SK-N-SH treated with all-trans-retinoic acid at 6 μM for 48 hours (cell line): Measurements from ENCODE around the gene OR2C3.
"Not testable (repeated sequence)": the region's sequence is repeated elsewhere in the genome, so short reads cannot be mapped to it uniquely, and the experiment has no call there.

ENCODE experiments used
- ARNTL ChIP-seq: fragments of 450-650 bp; formaldehyde crosslinking; IDR thresholded peaks from 2 replicates; pipeline ENCODE4 v1.5.0; 2020; ENCODE audit warnings: low read depth, mild to moderate bottlenecking, moderate library complexity, borderline replicate concordance
- BACH2 ChIP-seq: fragments of 250-450 bp; sonication (Bioruptor Pico); IDR thresholded peaks from 2 replicates; pipeline ENCODE4 v1.9.0; 2021; ENCODE audit warnings: mild to moderate bottlenecking, borderline replicate concordance
- CSRNP3 ChIP-seq: fragments of 250-450 bp; sonication (Bioruptor Pico); IDR thresholded peaks from 2 replicates; pipeline ENCODE4 v1.5.1; 2021; ENCODE audit warnings: mild to moderate bottlenecking, moderate library complexity
- GLIS3 ChIP-seq: fragments of 250-450 bp; sonication (Bioruptor Pico); IDR thresholded peaks from 2 replicates; pipeline ENCODE4 v1.5.0; 2020; ENCODE audit warnings: mild to moderate bottlenecking, moderate library complexity
- ISL1 ChIP-seq: fragments of 250-450 bp; sonication (Bioruptor Pico); IDR thresholded peaks from 2 replicates; pipeline ENCODE4 v2.1.2; 2022; ENCODE audit warnings: mild to moderate bottlenecking, moderate library complexity
- PATZ1 ChIP-seq: fragments of 250-450 bp; sonication (Bioruptor Pico); IDR thresholded peaks from 2 replicates; pipeline ENCODE4 v1.8.0; 2020; ENCODE audit warnings: mild to moderate bottlenecking, moderate library complexity, borderline replicate concordance
- ZC3H10 ChIP-seq: fragments of 250-450 bp; sonication (Bioruptor Pico); IDR thresholded peaks from 2 replicates; pipeline ENCODE4 v1.5.1; 2021; ENCODE audit warnings: mild to moderate bottlenecking, moderate library complexity
- ZFP3 ChIP-seq: fragments of 250-450 bp; sonication (Bioruptor Pico); IDR thresholded peaks from 2 replicates; pipeline ENCODE4 v1.5.0; 2020; ENCODE audit warnings: mild to moderate bottlenecking, moderate library complexity
- ZFP30 ChIP-seq: fragments of 450-650 bp; formaldehyde crosslinking; IDR thresholded peaks from 2 replicates; pipeline ENCODE4 v1.5.0; 2022; ENCODE audit warnings: mild to moderate bottlenecking, moderate library complexity
- ZNF8 ChIP-seq: fragments of 450-650 bp; formaldehyde crosslinking; IDR thresholded peaks from 2 replicates; pipeline ENCODE4 v1.5.0; 2020; ENCODE audit warnings: mild to moderate bottlenecking, moderate library complexity

- TF ChIP-seq CSRNP3 (CRISPR knock-in tag); GLIS3 (CRISPR knock-in tag); ZNF8 (CRISPR knock-in tag); ISL1 (CRISPR knock-in tag); ARNTL (CRISPR knock-in tag); ZC3H10; ZFP3; BACH2 (CRISPR knock-in tag); PATZ1; ZFP30 (CRISPR knock-in tag): not testable (repeated sequence)
These were observed 59.7 kb downstream of the OR2C3 start for GRCh38 chr1:247476328-247477058.
